PC-3 (cell line): ENCODE data around the gene PASK. TPM values are rescaled to one million over a fixed set of nuclear protein-coding genes. Genes with fewer than 3 reads are reported as not detected.

ENCODE experiments used
- ATAC-seq: fragments of 200-7000 bp; cut with Tn5 transposase; 2 replicates; pipeline ENCODE4 v1.9.1; 2020; ENCODE audit warnings: mild to moderate bottlenecking, moderate library complexity
- BruUV-seq: library from RNA; stranded (reverse); fragments of 400-500 nt; replicated peaks from 2 replicates; lab custom pipeline; 2021; lab: Mats Ljungman, UMichigan
- CTCF ChIA-PET: fragments of 300-600 bp; sonication (Branson Sonifier 250); formaldehyde crosslinking; loops from one replicate; lab custom pipeline; 2022; ENCODE audit warnings: antibody characterized with exemption; lab: Charles Lee
- POLR2A ChIA-PET: fragments of 300-600 bp; sonication (Branson Sonifier 250); formaldehyde crosslinking; loops from one replicate; lab custom pipeline; 2022; ENCODE audit warnings: antibody characterized with exemption; ENCODE audit not compliant: unreplicated experiment; lab: Charles Lee
- DNase-seq: peaks from one replicate; pipeline ENCODE4 v3.0.0-alpha.2; 2015
- H2AFZ ChIP-seq: fragments of 300-600 bp; sonication (generic); 2 replicates; pipeline ENCODE4 v1.6.0; 2016; ENCODE audit warnings: antibody characterized with exemption, low read length
- H3F3A ChIP-seq: fragments of 300-600 bp; sonication (generic); one replicate; pipeline ENCODE4 v1.6.0; 2017; ENCODE audit warnings: antibody characterized with exemption, low read length, control low read depth, mild to moderate bottlenecking; ENCODE audit not compliant: unreplicated experiment
- H3K27ac ChIP-seq: fragments of 300-600 bp; sonication (generic); 2 replicates; pipeline ENCODE4 v1.5.1; 2016; ENCODE audit warnings: mild to moderate bottlenecking, low read length
- H3K27me3 ChIP-seq: fragments of 300-600 bp; sonication (generic); 2 replicates; pipeline ENCODE4 v1.6.1; 2016; ENCODE audit warnings: low read length, mixed read lengths
- H3K36me3 ChIP-seq: fragments of 300-600 bp; sonication (generic); 2 replicates; pipeline ENCODE4 v1.6.1; 2016; ENCODE audit warnings: low read depth, mixed run types, low read length, mixed read lengths
- H3K4me1 ChIP-seq: fragments of 300-600 bp; sonication (generic); 2 replicates; pipeline ENCODE4 v1.5.1; 2016; ENCODE audit warnings: low read length; ENCODE audit not compliant: insufficient read depth
- H3K4me2 ChIP-seq: fragments of 300-600 bp; sonication (generic); 2 replicates; pipeline ENCODE4 v1.6.0; 2016; ENCODE audit warnings: low read length
- H3K4me3 ChIP-seq: fragments of 300-600 bp; sonication (generic); 2 replicates; pipeline ENCODE4 v1.5.1; 2016; ENCODE audit warnings: mild to moderate bottlenecking, low read length, mixed read lengths
- H3K79me2 ChIP-seq: fragments of 300-600 bp; sonication (generic); 2 replicates; pipeline ENCODE4 v1.6.1; 2017; ENCODE audit warnings: low read length, mixed read lengths
- H3K9ac ChIP-seq: fragments of 300-600 bp; sonication (generic); 2 replicates; pipeline ENCODE4 v1.6.0; 2016; ENCODE audit warnings: mild to moderate bottlenecking, low read length
- H3K9me2 ChIP-seq: fragments of 300-600 bp; sonication (generic); replicated peaks from 2 replicates; pipeline ENCODE4 v1.6.1; 2016; ENCODE audit warnings: mixed run types, low read length, mixed read lengths
- H3K9me3 ChIP-seq: fragments of 300-600 bp; sonication (generic); 2 replicates; pipeline ENCODE4 v1.6.1; 2016; ENCODE audit warnings: low read length, mixed read lengths
- H4K20me1 ChIP-seq: fragments of 300-600 bp; sonication (generic); 2 replicates; pipeline ENCODE4 v1.6.1; 2016; ENCODE audit warnings: low read length, mixed read lengths
- CTCF ChIP-seq: fragments of 300-600 bp; sonication (generic); conservative IDR thresholded peaks from 2 replicates; pipeline ENCODE4 v1.5.1; 2017; ENCODE audit warnings: antibody characterized with exemption, low read depth, mild to moderate bottlenecking, low read length
- EZH2 ChIP-seq: fragments of 300-600 bp; sonication (generic); IDR thresholded peaks from one replicate; pipeline ENCODE4 v1.6.1; 2017; ENCODE audit warnings: antibody characterized with exemption, mild to moderate bottlenecking, low read length; ENCODE audit not compliant: unreplicated experiment
- EZH2phosphoT487 ChIP-seq: fragments of 300-600 bp; sonication (generic); IDR thresholded peaks from 2 replicates; pipeline ENCODE4 v1.6.1; 2018; ENCODE audit warnings: mild to moderate bottlenecking, antibody characterized with exemption, low read length, borderline replicate concordance
- intact Hi-C: fragments of 100-400 bp; cut with micrococcal nuclease; formaldehyde crosslinking; loops from 2 replicates; pipeline ENCODE4 v1.9.0; 2023
- total RNA-seq: library from RNA; depleted of rRNA; stranded (reverse); fragments of >200 nt; gene quantifications from 2 replicates; pipeline ENCODE4 v1.2.3, GENCODE V29; 2014

The PASK gene
- total RNA-seq, 1 experiment from 2014 or later: 4.1 TPM

GRCh38 chr2:241063093-241063551 is 86.2 kb downstream of the PASK start:
- H3K27ac ChIP-seq: no peak overlapping the region
- H3K9ac ChIP-seq: no peak overlapping the region
- H3K27me3 ChIP-seq: no peaks in the 10 kb centered on the region
- no peaks in the 10 kb centered on the region for H3K9me3 ChIP-seq
- no peak overlapping the region for H2AFZ ChIP-seq
- H3K4me2 ChIP-seq: no peak overlapping the region
- no peaks in the 10 kb centered on the region for H3K9me2 ChIP-seq
- DNase-seq (no peak), ATAC-seq (no peak)
- intact Hi-C loops: no loop called here
- TF ChIP-seq CTCF: no peak
- TF ChIP-seq EZH2phosphoT487: no peak
- no peak for TF ChIP-seq EZH2
- no peaks in the 10 kb centered on the region for H4K20me1 ChIP-seq
- H3F3A ChIP-seq: no peaks in the 10 kb centered on the region
- ChIA-PET POLR2A (no interaction called here), CTCF (no interaction called here)
- H3K36me3 ChIP-seq: no peaks in the 10 kb centered on the region
- H3K79me2 ChIP-seq: no peaks in the 10 kb centered on the region
- H3K4me1 ChIP-seq: no peaks in the 10 kb centered on the region; the same call in 1 of the 2 replicates
- no TSS peak for BruUV-seq
- H3K4me3 ChIP-seq: no peak overlapping the region

GRCh38 chr2:241062389-241063092 is 86.7 kb downstream of the PASK start:
- no peak overlapping the region for H3K4me2 ChIP-seq
- POLR2A ChIA-PET: no interaction called here

More at GRCh38 chr2:241062389-241063092, 86.7 kb downstream of the PASK start:
- Histone ChIP-seq H3F3A (no peaks in the 10 kb centered on the region), H3K36me3 (no peaks in the 10 kb centered on the region), H3K9me2 (no peaks in the 10 kb centered on the region), H3K9me3 (no peaks in the 10 kb centered on the region), H3K27me3 (no peaks in the 10 kb centered on the region), H3K79me2 (no peaks in the 10 kb centered on the region), H3K9ac (no peak overlapping the region), H3K4me3 (no peak overlapping the region), H3K27ac (no peak overlapping the region), H2AFZ (no peak overlapping the region), H3K4me1 (no peaks in the 10 kb centered on the region; the same call in 1 of the 2 replicates), H4K20me1 (no peaks in the 10 kb centered on the region)
- BruUV-seq: no TSS peak
- intact Hi-C loops: no loop called here
- TF ChIP-seq EZH2phosphoT487 (no peak), EZH2 (no peak), CTCF (no peak)
- ATAC-seq (no peak), DNase-seq (no peak)
- CTCF ChIA-PET: no interaction called here
